Frontal cortex (tissue), 4 donors: ENCODE data around the gene BCL11B. TPM values are rescaled to one million over a fixed set of nuclear protein-coding genes. Genes with fewer than 3 reads are reported as not detected.

Source experiments
- DNase-seq, 2 donors: peaks; one replicate each; pipeline ENCODE4 v3.0.0; 2012; ENCODE audit warnings: low spot score in 2 of 2
- FAIRE-seq: peaks from 2 replicates; lab custom pipeline; 2012; peaks lifted over from hg19 to GRCh38; lab: Jason Lieb, UNC
- total RNA-seq: library from RNA; depleted of rRNA; stranded (reverse); fragments of >200 nt; gene quantifications from one replicate; pipeline ENCODE4 v1.2.3, GENCODE V29; 2014
- donor health status: control.
- donor health status: control.
- donor health status: control.

BCL11B gene
- total RNA-seq, result 58.3 TPM

DNA sequence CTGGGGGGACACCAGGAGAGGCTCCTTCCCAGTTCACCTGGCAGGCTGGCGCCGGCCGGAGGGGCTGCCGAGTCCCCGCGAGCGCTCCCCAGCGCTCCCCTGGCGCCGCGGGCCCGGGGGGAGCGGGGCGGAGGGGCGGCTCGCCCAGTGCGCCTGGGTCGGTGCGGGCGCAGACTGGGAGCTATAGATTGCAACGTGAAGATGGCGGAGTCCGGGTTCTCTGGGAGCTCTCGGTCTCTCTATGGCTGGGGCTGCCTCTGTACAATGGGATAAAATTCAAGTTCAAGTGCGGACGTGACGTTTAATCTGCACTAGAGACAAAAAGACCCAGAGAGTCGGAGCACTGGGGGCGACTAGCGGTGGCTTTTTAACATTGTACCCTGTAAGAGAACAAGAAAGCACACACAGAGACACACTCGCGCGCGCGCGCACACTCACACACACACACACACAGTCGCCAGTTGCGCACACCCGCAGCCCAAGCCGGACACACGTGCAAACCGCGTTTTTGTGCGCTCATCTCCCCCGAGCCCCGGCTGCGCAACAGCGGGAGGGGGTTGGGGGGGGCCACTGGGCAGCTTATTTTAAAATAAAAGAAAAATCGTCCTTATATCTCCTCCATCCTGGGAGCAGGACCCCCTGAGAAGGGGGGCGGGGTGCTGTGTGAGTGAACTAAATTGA, at the start of gene BCL11B:
Gene BCL11B (minus strand): TSS at position 247 of the 681 bp plus-strand sequence. CDS start 979 bp downstream, outside the sequence.
- DNase-seq (peak; percentile 51 to 63), FAIRE-seq (no peak)

DNA sequence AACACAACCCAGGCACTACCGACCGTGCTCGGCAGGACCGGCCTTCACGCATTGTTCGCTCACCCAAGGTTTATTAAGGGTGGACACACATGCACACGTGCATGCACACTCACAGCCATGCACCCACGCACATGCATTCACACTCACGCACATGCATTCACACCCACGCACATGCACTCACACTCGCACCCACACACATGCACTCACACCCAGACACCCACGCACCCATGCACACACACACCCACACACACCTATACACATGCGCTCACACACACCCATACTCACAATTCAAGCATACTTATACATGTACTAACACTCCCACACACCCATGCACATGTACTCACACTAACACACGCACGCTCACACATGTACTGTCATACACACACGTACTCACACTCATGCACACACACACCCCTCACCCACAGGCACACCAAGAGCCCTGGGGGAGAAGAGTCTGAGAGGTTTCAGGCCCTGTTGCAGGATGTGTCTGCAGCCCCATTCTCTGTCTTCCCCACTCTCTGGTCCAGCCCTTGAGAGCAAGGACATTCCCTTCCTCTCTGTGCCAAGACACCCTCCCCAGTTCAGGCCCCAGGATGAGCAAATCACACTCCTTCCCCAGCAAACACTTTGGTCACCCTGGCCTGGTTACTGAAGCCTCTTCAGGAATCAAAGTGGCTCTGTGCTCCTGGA, 49.4 kb upstream of the BCL11B start:
- FAIRE-seq (no peak), DNase-seq (no peak)

DNA sequence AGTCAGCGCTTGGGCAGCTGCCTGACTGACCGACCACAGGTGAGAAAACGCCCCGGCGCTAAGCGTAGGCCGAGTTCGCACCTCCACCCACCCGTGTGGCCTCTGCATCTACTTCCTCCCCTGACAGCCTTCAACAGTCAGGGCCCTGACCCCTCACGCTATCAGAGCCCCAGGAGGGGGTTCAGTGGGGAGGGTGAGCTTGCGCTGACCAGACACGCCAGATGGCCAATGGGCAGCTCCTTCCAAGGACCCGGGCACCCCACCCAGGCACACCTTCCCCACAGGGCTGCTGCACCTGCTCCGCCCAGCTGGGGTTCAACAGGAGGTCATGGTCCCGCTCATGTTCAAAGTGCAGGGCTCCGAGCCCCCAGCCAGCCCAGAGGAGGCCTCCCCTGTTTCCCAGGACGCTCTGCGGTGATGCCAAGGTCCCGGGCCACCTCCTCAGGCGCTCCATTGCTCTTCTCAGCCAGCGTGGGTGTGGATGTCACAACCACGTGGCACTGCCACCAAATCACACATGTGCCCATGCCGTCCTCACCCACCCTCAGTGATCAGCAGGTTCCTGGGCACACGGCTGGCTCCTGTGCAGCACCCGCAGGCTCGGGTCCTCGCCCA, 48.7 kb upstream of the BCL11B start:
- DNase-seq (no peak), FAIRE-seq (no peak)

DNA sequence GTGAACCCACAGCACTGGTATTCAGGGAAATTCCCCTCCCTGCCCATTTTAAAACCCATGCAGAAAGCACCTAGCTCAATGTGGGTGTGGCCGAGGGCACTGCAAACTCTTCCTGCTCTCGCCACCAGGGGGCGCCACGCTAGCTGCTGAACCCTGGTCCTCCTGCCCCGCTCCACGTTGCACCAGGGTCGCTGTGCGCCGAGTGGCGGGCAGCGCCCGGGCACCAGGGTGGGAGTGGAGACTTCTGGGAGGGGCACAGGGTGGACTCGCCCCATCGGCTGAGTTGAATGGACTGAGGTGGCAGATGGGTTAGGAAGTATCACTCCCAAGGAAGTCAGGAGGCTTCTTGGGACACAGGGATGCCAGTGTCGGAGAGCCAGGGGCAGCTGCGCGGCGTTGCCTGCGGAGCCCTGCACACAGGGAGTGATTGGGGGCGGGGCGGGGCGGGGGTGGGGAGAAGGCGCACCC, 48.1 kb upstream of the BCL11B start:
- no peak for FAIRE-seq
- peak in 1 of 2 donors; percentile 46 for DNase-seq

DNA sequence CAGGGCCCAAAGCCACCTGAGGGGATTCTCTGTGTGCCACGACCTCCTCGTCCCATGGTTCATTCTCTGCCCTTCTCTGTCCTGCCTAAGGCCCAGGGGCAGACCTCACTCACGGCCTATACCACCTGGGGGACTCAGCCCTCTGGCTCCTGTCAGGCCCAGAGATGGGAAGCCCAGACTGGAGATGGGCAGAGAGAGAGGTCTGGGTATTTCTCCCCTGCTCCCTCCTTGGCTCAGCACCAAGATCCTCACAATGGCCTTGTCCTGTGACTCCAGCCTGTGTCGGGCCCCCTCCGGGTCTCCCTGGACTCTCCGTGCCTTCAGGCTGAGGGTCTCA, 46.9 kb upstream of the BCL11B start:
- FAIRE-seq, result no peak

DNA sequence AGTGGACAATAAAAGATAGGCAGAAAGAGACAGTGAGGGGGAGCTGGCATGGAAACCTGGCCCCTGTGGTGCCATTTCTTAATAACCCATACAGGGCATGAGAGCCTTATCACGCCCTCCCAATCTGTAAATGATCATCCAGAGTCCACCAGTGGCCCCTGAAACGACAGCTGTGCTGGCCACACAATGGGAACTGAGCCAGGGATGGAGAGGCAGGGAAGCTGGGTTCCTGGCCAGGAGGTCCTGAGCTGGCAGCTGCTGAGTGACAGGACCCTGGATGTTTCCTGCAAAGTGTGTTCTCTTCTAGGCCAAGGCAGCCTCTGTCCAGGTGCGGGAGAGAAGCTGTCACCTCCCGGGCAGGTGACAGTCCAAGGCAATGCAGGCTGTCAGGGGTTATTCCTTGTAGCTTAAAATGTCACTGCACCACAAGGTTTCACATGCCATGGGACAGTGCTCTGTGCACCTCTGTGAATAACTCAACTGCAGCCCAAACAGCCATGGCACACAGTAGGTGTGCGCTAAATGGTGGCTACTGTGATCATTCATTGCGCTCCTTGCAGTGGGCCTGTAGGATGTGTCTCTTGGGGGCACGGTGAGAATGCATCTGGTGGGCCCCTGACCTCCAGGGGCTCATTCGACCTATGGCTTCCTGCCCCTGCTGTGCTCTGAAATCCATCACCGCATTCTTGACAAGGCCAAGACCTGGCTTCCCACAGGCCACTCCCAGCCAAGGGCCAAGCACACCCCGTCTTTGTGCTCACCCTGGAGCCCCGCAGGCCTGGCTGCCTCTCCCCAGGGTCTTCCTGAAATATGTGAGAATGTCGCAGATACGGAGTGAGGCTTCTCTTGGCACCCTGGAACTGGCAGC, 46.3 kb upstream of the BCL11B start:
- no peak for DNase-seq

More for the DNA sequence above, 46.9 kb upstream of the BCL11B start:
- no peak for DNase-seq

DNA sequence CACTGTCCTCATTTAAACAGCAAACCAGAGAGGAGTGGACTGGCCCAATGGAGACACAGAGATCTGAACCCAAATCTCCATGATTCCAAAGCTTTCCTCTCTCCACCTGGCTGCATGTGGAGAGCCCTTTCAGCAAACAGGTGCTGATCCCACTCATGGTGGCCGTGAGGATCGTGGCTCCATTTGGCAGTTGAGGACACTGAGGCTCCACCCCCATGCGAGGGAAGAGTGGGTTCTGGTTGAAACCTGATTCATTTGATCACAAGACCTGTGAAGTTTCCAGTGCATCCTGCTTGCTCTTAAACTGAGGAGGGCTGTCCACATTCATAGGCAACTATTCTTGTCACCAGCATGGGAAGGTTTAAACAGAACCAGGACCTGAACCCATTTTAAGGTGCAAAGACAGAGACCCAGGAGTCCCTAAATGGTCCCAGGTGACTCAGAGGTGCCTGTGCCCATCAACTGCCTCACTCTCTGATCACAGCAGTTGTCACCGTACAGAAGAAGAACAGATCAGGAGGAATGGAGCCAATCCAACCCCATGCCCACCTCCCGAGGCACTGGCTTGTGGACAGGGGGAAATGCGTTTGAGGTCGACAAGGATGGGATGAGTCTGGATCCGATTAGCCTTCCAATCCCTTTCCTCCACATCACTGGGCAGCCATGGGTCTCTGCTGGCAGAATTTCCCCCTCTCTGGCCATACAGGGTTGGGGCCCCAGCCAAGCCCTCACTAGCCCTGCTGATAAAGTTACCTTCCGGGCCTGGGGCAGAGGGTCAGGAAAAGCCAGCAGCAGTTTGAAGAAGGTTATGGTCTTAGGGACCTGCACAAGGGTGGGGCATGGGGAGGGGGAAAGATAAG, 45.5 kb upstream of the BCL11B start:
- DNase-seq (no peak), FAIRE-seq (no peak)

More for the DNA sequence above, 46.3 kb upstream of the BCL11B start:
- no peak for FAIRE-seq

DNA sequence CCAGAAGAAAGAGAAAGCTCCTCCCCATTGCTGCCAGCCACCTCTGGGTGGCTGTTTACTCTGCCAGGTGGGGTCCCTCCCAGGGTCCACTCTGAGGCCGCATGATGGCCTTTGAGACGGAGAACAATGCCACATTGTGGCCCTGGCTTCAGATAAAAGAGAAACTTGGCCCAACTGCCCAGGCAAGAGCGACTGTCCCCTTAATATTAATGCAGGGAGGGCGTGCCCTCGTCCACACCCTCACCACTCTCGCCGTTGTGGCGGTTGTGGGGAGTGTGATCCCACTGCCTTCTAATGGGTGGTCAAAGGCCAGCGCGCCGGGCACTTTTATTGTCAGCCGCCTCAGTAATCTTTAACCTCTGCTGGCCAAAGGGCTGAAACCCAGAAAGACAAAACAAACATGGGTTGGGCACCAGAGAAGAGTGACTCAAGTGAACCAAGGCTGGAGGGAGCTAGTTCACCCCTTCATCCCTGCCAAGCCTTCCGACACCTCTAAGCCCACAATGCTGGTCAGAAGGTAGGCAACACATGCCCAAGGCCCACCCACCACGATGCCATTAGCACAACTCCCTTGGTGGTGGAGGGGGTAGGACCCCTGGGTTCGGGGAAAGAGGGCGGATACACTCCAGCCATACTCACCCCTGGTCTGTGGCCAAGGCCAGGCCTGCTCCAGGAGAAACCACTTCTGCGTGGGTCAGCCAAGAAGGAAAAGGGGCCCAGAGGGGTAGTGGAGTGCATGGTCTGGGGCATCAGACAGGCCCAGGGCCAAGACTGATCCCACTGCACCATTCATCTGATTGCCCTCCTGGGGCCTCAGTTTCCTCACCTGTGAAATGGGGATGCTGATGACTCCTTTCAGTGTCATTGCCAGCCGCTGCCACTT, 44.5 kb upstream of the BCL11B start:
- DNase-seq, result no peak
- no peak for FAIRE-seq

DNA sequence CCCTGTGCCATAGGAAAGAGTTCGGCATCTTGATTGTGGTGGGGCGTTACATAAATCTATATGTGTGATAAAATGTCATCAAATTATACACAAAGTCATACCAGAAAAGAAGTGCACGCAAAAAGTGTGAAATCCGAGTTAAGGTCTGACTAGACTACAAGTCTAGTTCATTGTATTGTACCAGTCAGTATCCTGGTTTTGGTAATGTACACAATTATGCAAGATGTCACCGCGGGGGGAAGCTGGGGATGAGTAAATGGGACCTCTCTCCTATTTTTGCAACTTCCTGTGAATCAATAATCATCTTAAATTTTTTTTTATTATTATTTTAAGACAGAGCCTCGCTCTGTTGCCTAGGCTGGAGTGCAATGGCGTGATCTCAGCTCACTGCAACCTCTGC, 43.2 kb upstream of the BCL11B start:
- FAIRE-seq (no peak), DNase-seq (no peak)

DNA sequence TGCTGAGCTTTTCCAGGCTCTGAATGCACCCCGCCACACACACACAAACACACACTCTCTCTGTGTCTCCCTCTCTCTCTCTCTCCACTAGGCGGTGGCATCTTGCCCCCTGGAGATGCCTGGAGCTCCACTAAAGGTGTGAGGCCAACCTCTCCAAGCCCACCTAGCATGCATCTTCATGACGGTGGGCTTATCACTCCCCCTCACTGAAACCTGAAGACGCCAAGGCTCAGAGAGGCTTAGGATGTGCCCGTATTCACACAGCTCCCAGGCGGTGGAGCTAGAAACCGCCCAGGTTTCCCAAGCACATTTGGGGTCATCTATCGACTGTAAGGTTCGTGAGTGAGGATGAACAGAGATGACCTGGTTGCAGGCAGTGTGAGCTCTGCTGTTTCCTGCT, 42.6 kb upstream of the BCL11B start:
- FAIRE-seq (no peak), DNase-seq (no peak)

DNA sequence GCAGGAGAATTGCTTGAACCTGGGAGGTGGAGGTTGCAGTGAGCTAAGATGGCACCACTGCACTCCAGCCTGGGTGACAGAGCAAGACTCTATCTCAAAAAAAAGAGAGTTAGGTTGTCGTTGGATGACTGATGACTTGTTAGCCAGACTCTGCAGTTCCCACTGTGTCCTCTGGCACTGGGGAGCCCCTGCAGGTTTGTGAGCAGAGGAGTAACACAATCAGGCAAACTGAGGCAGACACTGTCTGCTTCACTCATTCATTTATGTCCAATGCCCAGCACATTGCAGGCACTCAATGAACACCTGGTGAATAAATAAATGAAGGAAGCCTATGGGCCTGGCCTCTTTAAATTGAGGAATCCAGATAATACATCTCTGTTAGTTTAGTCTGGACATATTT, 41.2 kb upstream of the BCL11B start:
- no peak for FAIRE-seq
- DNase-seq, result no peak

DNA sequence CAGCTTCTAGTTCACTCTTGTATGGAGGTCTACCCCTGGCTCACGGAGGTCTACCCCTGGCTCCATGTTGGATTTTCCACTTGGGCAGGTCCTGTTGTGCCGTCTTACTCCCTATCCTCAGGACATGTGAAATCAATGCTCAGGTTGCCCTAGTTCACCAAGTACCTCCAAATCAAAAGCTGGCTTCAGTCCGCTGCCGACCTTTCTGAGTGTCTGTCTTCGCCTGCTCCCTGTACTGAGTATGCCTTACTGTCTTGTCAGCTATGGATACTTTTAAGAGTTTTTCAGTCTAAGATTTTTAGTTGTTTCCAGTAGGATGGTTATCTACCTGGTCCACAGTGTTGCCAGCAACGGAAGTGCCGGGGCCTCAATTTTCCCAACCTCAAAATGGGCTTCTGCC, 40.1 kb upstream of the BCL11B start:
- no peak for FAIRE-seq

DNA sequence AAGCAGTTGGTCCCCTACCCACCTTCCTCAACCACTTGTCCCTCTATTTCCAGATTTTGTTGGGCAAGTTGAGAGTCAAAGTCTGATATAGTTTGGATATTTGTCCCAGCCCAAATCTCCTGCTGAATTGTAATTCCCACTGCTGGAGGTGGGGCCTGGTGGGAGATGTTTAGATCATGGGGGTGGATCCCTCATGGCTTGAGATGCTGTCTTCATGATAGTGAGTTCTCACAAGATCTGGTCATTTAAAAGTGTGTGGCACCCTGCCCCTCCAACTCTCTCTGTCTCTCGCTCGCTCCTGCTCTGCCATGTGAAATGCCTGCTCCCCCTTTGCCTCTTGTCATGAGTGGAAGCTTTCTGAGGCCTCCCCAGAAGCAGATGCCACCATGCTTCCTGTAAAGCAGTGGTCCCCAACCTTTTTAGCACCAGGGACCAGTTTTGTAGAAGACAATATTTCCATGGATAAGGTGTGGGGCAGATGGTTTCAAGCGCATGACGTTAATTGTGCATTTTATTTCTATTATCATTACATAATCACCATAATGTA, 37.3 kb upstream of the BCL11B start:
- no peak for FAIRE-seq

More for the DNA sequence above, 40.1 kb upstream of the BCL11B start:
- no peak for DNase-seq

DNA sequence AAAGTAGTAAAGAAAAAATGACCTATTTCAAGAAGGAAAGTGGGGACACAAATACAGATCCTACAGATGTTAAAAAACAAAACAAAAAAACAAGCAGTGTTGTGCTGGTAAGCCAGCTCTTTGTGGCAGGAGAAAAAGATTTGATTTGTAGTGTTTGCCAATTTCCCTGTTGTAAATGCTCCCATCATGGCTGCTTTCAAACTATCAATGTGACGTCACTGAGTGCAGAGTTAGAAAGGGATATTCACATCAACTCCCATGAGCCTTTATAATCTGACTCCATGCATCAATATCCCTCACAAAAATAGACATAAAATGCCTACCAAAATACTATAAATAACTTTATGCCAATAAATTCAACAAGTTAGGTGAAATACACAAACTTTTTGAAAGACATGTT, 32.2 kb upstream of the BCL11B start:
- no peak for FAIRE-seq
- no peak for DNase-seq

More for the DNA sequence above, 37.3 kb upstream of the BCL11B start:
- DNase-seq, result no peak

DNA sequence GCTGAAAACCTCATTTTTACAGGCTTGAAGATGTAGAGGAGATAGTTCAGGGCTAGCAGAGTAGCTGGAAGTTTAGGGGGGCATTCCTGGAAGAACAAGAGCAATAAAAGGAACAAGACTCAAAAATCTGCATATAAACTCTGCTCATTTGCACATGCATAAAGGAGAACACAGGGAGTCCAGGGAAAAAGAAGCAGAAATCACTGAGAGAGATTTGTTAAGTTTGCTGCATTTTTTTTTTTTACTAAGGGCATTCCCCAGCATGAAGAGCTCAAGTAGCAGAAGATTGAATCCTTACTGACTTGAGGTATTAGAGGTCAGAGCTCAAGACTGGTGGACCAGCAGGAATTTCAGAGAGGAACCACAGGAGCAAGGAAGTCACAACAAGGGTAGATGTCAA, 28.2 kb upstream of the BCL11B start:
- DNase-seq (no peak), FAIRE-seq (no peak)

DNA sequence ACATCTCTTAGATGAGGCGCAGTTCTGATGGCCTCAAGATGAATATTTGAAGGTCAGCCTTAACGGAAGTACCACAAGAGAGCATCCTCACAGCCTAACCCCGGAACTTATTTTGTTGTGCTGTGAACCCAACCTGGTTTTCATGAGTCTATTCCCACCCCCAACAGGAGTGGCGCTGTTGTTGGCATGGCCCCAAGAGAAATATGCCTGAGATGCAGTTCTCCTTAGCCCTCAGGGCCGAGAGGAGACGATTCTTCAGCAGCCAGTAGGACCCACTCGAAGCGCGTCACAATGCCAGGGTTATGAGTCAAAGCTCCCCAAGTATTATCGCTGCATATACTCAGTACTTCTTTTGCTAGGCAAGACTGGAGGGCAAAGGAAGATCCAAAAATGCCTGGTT, 24.5 kb upstream of the BCL11B start:
- FAIRE-seq (no peak), DNase-seq (no peak)

DNA sequence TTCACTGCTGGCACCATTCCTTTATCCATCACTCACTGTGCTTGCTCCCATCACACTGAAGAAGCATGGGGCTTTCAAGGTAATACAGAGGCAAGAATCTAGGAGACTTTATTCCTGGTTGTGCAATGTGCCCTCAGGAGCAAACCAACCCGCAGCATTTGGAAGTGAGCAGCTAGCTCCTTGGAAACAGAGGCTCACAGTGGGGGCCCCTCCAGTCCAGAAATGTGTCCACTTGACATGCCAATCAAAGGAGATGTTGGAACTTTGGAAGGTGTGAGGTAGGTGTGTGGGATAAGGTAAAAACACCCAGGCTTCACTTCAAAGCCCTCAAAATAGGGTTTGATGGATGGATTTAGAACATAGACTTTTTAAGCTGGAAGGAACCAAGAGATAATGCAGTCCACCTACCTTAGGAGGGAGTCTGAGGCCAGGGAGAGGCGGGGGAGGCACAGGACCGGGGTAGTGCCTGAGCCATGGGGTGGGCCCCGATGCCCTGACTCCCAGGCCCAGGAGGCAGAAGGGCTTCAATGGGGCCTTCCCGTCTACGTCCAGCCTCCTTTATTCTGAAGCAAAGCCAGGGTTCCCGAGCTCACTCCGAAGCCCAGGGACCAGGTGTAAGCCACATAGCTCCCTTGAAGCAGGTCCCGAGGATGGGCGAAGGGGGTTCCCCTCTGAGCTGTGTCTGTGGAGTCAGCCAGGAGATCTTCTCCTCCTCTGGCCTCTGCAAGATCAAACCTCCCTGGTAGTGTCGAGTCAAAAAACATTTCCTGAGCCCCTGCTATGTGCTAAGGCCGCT, 17.6 kb upstream of the BCL11B start:
- FAIRE-seq (no peak), DNase-seq (no peak)
